ENCODE results near the gene SAMD11. TPM values are rescaled to one million over a fixed set of nuclear protein-coding genes. Genes with fewer than 3 reads are reported as not detected.

SAMD11 gene
- total RNA-seq, 1 experiment from 2014 or later = 2.3 TPM

DNA sequence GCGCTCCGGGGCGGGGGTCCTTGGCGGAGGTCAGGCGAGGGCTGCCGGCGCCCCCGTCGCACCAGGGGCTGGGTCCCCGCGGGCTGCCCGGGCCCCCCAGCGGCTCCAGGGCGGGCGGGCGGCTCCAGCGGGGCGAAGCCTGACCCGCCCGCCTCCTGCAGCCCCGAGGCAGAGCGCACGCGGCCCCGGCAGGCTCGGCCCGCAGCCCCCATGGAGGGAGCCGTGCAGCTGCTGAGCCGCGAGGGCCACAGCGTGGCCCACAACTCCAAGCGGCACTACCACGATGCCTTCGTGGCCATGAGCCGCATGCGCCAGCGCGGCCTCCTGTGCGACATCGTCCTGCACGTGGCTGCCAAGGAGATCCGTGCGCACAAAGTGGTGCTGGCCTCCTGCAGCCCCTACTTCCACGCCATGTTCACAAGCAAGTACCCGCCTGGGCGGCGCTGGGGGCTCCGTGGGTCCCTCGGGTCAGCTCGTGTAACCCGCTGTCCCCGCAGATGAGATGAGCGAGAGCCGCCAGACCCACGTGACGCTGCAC lies 37.5 kb downstream of the SAMD11 start:
- Mint-ChIP-seq H3K27ac (no peak overlapping the region), H3K36me3 (peaks cover 7% of the 10 kb centered on the region), H3K4me3 (peak overlapping the region; percentile 58), H3K27me3 (ENCODE audit: low read depth) (peaks cover 9% of the 10 kb centered on the region), H3K9me3 (no peaks in the 10 kb centered on the region), H3K4me1 (peaks cover 14% of the 10 kb centered on the region)
- DNase-seq (ENCODE audit: low spot score) (no peak), ATAC-seq (peak; percentile 3; the same call in 1 of the 2 replicates)
- POLR2A ChIA-PET = no interaction called here
- CTCF ChIA-PET = interaction anchor here (0.9 to 1.6 kb wide), 3 partner anchors 9 to 103 kb away, joined by 3 read pairs; no protein-coding TSS in a partner anchor
- TF ChIP-seq, protein P1, sequence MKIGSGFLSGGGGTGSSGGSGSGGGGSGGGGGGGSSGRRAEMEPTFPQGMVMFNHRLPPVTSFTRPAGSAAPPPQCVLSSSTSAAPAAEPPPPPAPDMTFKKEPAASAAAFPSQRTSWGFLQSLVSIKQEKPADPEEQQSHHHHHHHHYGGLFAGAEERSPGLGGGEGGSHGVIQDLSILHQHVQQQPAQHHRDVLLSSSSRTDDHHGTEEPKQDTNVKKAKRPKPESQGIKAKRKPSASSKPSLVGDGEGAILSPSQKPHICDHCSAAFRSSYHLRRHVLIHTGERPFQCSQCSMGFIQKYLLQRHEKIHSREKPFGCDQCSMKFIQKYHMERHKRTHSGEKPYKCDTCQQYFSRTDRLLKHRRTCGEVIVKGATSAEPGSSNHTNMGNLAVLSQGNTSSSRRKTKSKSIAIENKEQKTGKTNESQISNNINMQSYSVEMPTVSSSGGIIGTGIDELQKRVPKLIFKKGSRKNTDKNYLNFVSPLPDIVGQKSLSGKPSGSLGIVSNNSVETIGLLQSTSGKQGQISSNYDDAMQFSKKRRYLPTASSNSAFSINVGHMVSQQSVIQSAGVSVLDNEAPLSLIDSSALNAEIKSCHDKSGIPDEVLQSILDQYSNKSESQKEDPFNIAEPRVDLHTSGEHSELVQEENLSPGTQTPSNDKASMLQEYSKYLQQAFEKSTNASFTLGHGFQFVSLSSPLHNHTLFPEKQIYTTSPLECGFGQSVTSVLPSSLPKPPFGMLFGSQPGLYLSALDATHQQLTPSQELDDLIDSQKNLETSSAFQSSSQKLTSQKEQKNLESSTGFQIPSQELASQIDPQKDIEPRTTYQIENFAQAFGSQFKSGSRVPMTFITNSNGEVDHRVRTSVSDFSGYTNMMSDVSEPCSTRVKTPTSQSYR (CRISPR knock-in tag; IDR thresholded peaks at IDR 0.05) = no peak
- TF ChIP-seq MXD4 (CRISPR knock-in tag; IDR thresholded peaks at IDR 0.05; ENCODE audit: borderline replicate concordance) (no peak), NR2C2 (CRISPR knock-in tag; IDR thresholded peaks at IDR 0.05) (0 out of 2 replicates have a peak, but pooled peaks have one; percentile 67), ZNF317 (CRISPR knock-in tag; IDR thresholded peaks at IDR 0.05; ENCODE audit: borderline replicate concordance, low read depth) (0 out of 2 replicates have a peak, but pooled peaks have one; percentile 30), IRF2 (CRISPR knock-in tag; IDR thresholded peaks at IDR 0.05; ENCODE audit: borderline replicate concordance, low read depth) (no peak), ZNF671 (CRISPR knock-in tag; IDR thresholded peaks at IDR 0.05) (no peak), OVOL2 (CRISPR knock-in tag; IDR thresholded peaks at IDR 0.05; ENCODE audit: borderline replicate concordance) (no peak), CREB1 (CRISPR knock-in tag; IDR thresholded peaks at IDR 0.05) (0 out of 2 replicates have a peak, but pooled peaks have one; percentile 23), TP53 (CRISPR knock-in tag; IDR thresholded peaks at IDR 0.05) (no peak), ZNF396 (CRISPR knock-in tag; IDR thresholded peaks at IDR 0.05; ENCODE audit: borderline replicate concordance) (no peak), GRHL2 (CRISPR knock-in tag; IDR thresholded peaks at IDR 0.05; ENCODE audit: insufficient replicate concordance, severe bottlenecking) (no peak), ELF4 (CRISPR knock-in tag; IDR thresholded peaks at IDR 0.05; ENCODE audit: low read depth) (no peak), JAZF1 (CRISPR knock-in tag; IDR thresholded peaks at IDR 0.05) (no peak), CREM (CRISPR knock-in tag; IDR thresholded peaks at IDR 0.05) (no peak), GTF2I (CRISPR knock-in tag; conservative IDR thresholded peaks at IDR 0.05) (no peak)
- TF ChIP-seq, protein P2, sequence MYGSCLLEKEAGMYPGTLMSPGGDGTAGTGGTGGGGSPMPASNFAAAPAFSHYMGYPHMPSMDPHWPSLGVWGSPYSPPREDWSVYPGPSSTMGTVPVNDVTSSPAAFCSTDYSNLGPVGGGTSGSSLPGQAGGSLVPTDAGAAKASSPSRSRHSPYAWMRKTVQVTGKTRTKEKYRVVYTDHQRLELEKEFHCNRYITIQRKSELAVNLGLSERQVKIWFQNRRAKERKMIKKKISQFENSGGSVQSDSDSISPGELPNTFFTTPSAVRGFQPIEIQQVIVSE (CRISPR knock-in tag; IDR thresholded peaks at IDR 0.05; ENCODE audit: borderline replicate concordance) = no peak
- TF ChIP-seq, protein P3, sequence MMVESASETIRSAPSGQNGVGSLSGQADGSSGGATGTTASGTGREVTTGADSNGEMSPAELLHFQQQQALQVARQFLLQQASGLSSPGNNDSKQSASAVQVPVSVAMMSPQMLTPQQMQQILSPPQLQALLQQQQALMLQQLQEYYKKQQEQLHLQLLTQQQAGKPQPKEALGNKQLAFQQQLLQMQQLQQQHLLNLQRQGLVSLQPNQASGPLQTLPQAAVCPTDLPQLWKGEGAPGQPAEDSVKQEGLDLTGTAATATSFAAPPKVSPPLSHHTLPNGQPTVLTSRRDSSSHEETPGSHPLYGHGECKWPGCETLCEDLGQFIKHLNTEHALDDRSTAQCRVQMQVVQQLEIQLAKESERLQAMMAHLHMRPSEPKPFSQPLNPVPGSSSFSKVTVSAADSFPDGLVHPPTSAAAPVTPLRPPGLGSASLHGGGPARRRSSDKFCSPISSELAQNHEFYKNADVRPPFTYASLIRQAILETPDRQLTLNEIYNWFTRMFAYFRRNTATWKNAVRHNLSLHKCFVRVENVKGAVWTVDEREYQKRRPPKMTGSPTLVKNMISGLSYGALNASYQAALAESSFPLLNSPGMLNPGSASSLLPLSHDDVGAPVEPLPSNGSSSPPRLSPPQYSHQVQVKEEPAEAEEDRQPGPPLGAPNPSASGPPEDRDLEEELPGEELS (CRISPR knock-in tag; IDR thresholded peaks at IDR 0.05) = no peak
- TF ChIP-seq, protein P4, sequence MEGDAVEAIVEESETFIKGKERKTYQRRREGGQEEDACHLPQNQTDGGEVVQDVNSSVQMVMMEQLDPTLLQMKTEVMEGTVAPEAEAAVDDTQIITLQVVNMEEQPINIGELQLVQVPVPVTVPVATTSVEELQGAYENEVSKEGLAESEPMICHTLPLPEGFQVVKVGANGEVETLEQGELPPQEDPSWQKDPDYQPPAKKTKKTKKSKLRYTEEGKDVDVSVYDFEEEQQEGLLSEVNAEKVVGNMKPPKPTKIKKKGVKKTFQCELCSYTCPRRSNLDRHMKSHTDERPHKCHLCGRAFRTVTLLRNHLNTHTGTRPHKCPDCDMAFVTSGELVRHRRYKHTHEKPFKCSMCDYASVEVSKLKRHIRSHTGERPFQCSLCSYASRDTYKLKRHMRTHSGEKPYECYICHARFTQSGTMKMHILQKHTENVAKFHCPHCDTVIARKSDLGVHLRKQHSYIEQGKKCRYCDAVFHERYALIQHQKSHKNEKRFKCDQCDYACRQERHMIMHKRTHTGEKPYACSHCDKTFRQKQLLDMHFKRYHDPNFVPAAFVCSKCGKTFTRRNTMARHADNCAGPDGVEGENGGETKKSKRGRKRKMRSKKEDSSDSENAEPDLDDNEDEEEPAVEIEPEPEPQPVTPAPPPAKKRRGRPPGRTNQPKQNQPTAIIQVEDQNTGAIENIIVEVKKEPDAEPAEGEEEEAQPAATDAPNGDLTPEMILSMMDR (IDR thresholded peaks at IDR 0.05) = no peak
- TF ChIP-seq, protein P5, sequence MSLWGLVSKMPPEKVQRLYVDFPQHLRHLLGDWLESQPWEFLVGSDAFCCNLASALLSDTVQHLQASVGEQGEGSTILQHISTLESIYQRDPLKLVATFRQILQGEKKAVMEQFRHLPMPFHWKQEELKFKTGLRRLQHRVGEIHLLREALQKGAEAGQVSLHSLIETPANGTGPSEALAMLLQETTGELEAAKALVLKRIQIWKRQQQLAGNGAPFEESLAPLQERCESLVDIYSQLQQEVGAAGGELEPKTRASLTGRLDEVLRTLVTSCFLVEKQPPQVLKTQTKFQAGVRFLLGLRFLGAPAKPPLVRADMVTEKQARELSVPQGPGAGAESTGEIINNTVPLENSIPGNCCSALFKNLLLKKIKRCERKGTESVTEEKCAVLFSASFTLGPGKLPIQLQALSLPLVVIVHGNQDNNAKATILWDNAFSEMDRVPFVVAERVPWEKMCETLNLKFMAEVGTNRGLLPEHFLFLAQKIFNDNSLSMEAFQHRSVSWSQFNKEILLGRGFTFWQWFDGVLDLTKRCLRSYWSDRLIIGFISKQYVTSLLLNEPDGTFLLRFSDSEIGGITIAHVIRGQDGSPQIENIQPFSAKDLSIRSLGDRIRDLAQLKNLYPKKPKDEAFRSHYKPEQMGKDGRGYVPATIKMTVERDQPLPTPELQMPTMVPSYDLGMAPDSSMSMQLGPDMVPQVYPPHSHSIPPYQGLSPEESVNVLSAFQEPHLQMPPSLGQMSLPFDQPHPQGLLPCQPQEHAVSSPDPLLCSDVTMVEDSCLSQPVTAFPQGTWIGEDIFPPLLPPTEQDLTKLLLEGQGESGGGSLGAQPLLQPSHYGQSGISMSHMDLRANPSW (CRISPR knock-in tag; conservative IDR thresholded peaks at IDR 0.05; ENCODE audit: low read depth) = no peak
- TF ChIP-seq, protein P6, sequence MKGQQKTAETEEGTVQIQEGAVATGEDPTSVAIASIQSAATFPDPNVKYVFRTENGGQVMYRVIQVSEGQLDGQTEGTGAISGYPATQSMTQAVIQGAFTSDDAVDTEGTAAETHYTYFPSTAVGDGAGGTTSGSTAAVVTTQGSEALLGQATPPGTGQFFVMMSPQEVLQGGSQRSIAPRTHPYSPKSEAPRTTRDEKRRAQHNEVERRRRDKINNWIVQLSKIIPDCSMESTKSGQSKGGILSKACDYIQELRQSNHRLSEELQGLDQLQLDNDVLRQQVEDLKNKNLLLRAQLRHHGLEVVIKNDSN (CRISPR knock-in tag; IDR thresholded peaks at IDR 0.05) = peak; percentile 58; the same call in 1 of the 2 replicates
- TF ChIP-seq, protein P7, sequence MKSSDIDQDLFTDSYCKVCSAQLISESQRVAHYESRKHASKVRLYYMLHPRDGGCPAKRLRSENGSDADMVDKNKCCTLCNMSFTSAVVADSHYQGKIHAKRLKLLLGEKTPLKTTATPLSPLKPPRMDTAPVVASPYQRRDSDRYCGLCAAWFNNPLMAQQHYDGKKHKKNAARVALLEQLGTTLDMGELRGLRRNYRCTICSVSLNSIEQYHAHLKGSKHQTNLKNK (CRISPR knock-in tag; IDR thresholded peaks at IDR 0.05) = no peak
